PC-9 (cell line): ENCODE measurements around the gene KIF26B. TPM values are rescaled to one million over a fixed set of nuclear protein-coding genes. Genes with fewer than 3 reads are reported as not detected.

Source experiments
- BruUV-seq: library from RNA; stranded (reverse); fragments of 400-500 nt; replicated peaks from 2 replicates; lab custom pipeline; 2021; lab: Mats Ljungman, UMichigan
- CTCF ChIA-PET: fragments of 300-600 bp; sonication (Branson Sonifier 250); formaldehyde crosslinking; loops from one replicate; lab custom pipeline; 2022; ENCODE audit warnings: antibody characterized with exemption; lab: Charles Lee
- POLR2A ChIA-PET: fragments of 300-600 bp; sonication (Branson Sonifier 250); formaldehyde crosslinking; loops from one replicate; lab custom pipeline; 2022; ENCODE audit warnings: antibody characterized with exemption; ENCODE audit not compliant: unreplicated experiment; lab: Charles Lee
- DNase-seq, 2 experiments: peaks; one replicate each; pipeline versions ENCODE4 v3.0.0 to v3.0.0-alpha.2; 2015 to 2022; ENCODE audit warnings: mixed read lengths in 1 of 2
- H2AFZ ChIP-seq: fragments of 200-600 bp; sonication (generic); 2 replicates; pipeline ENCODE4 v1.8.1; 2017; ENCODE audit warnings: antibody characterized with exemption
- H3F3A ChIP-seq: fragments of 200-600 bp; sonication (generic); 2 replicates; pipeline ENCODE4 v1.8.1; 2017; ENCODE audit warnings: antibody characterized with exemption, mild to moderate bottlenecking, low read depth; ENCODE audit not compliant: insufficient read depth
- H3K27ac ChIP-seq: fragments of 200-600 bp; sonication (generic); 2 replicates; pipeline ENCODE4 v1.6.1; 2016; ENCODE audit warnings: mixed run types
- H3K27me3 ChIP-seq: fragments of 200-600 bp; sonication (generic); 2 replicates; pipeline ENCODE4 v1.6.1; 2016; ENCODE audit warnings: low read depth, mixed run types; ENCODE audit not compliant: insufficient read depth
- H3K36me3 ChIP-seq: fragments of 200-600 bp; sonication (generic); 2 replicates; pipeline ENCODE4 v1.6.1; 2016; ENCODE audit warnings: low read depth, mixed run types
- H3K4me1 ChIP-seq: fragments of 200-600 bp; sonication (generic); replicated peaks from 2 replicates; pipeline ENCODE4 v1.6.1; 2016; ENCODE audit warnings: mixed run types; ENCODE audit not compliant: insufficient read depth
- H3K4me2 ChIP-seq: fragments of 200-600 bp; sonication (generic); 2 replicates; pipeline ENCODE4 v1.6.1; 2017; ENCODE audit warnings: mixed run types
- H3K4me3 ChIP-seq: fragments of 200-600 bp; sonication (generic); 2 replicates; pipeline ENCODE4 v1.6.1; 2016; ENCODE audit warnings: mixed run types
- H3K79me2 ChIP-seq: fragments of 200-600 bp; sonication (generic); 2 replicates; pipeline ENCODE4 v1.6.1; 2017; ENCODE audit warnings: low read depth, mixed run types
- H3K9me2 ChIP-seq: fragments of 200-600 bp; sonication (generic); 2 replicates; pipeline ENCODE4 v1.8.1; 2017; ENCODE audit warnings: mild to moderate bottlenecking; ENCODE audit not compliant: insufficient read depth
- H3K9me3 ChIP-seq: fragments of 200-600 bp; sonication (generic); 2 replicates; pipeline ENCODE4 v1.8.1; 2016; ENCODE audit warnings: low read depth; ENCODE audit not compliant: insufficient read depth
- H4K20me1 ChIP-seq: fragments of 200-600 bp; sonication (generic); 2 replicates; pipeline ENCODE4 v1.8.1; 2017; ENCODE audit not compliant: insufficient read depth
- EZH2 ChIP-seq: fragments of 200-600 bp; sonication (generic); IDR thresholded peaks from 2 replicates; pipeline ENCODE4 v1.8.0; 2017; ENCODE audit warnings: antibody characterized with exemption, low read depth
- intact Hi-C: fragments of 100-400 bp; cut with micrococcal nuclease; formaldehyde crosslinking; loops from one replicate; pipeline ENCODE4 v1.10.0; 2022; ENCODE audit not compliant: unreplicated experiment
- total RNA-seq: library from RNA; stranded (reverse); gene quantifications from 2 replicates; pipeline ENCODE4 v1.2.3, GENCODE V29; 2021
- TF ChIP-seq, protein P1 (sequence below): fragments of 200-600 bp; sonication (generic); conservative IDR thresholded peaks from 2 replicates; pipeline ENCODE4 v1.6.1; 2017; ENCODE audit warnings: mixed run types, antibody characterized with exemption, mild to moderate bottlenecking, moderate library complexity

The KIF26B gene
- total RNA-seq, 1 experiment from 2014 or later: 0.11 TPM

DNA sequence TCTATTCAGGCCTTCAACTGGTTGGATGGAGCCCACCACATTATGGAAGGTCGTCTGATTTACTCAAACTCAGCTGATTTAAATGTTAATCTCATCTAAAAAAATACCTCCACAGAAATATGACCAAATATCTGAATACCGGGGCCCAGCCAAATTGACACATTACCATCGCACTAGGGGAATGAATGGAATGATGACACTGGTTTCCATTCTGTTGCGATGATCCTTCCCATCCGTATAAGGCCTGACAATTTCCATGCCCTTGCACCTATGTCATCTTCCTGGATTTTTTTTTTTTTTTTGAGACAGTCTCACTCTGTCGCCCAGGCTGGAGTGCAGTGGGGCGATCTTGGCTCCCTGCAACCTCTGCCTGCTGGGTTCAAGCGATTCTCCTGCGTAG lies 397.5 kb downstream of the KIF26B start:
- CTCF ChIA-PET: no interaction called here
- no peaks in the 10 kb centered on the region for H3K9me3 ChIP-seq
- H3K9me2 ChIP-seq: no peaks in the 10 kb centered on the region
- intact Hi-C loops: no loop called here
- no peak overlapping the region for H2AFZ ChIP-seq
- H3K27me3 ChIP-seq: peaks cover 100% of the 10 kb centered on the region
- H3K79me2 ChIP-seq: no peaks in the 10 kb centered on the region
- POLR2A ChIA-PET: no interaction called here
- no peak overlapping the region for H3K4me3 ChIP-seq
- H4K20me1 ChIP-seq: no peaks in the 10 kb centered on the region
- TF ChIP-seq, protein P1, sequence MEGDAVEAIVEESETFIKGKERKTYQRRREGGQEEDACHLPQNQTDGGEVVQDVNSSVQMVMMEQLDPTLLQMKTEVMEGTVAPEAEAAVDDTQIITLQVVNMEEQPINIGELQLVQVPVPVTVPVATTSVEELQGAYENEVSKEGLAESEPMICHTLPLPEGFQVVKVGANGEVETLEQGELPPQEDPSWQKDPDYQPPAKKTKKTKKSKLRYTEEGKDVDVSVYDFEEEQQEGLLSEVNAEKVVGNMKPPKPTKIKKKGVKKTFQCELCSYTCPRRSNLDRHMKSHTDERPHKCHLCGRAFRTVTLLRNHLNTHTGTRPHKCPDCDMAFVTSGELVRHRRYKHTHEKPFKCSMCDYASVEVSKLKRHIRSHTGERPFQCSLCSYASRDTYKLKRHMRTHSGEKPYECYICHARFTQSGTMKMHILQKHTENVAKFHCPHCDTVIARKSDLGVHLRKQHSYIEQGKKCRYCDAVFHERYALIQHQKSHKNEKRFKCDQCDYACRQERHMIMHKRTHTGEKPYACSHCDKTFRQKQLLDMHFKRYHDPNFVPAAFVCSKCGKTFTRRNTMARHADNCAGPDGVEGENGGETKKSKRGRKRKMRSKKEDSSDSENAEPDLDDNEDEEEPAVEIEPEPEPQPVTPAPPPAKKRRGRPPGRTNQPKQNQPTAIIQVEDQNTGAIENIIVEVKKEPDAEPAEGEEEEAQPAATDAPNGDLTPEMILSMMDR: no peak
- H3K4me1 ChIP-seq: no peaks in the 10 kb centered on the region
- H3K36me3 ChIP-seq: no peaks in the 10 kb centered on the region
- H3K4me2 ChIP-seq: no peak overlapping the region
- H3K27ac ChIP-seq: no peak overlapping the region
- DNase-seq: no peak
- no TSS peak for BruUV-seq
- no peaks in the 10 kb centered on the region for H3F3A ChIP-seq

GRCh38 chr1:245556057-245556456 lies 401.3 kb downstream of the KIF26B start:
- ChIA-PET CTCF (no interaction called here), POLR2A (no interaction called here)
- H4K20me1 ChIP-seq: no peaks in the 10 kb centered on the region
- no TSS peak for BruUV-seq
- H2AFZ ChIP-seq: no peak overlapping the region
- no peaks in the 10 kb centered on the region for H3K9me3 ChIP-seq
- no peak overlapping the region for H3K4me2 ChIP-seq
- no peaks in the 10 kb centered on the region for H3K9me2 ChIP-seq
- H3F3A ChIP-seq: no peaks in the 10 kb centered on the region
- intact Hi-C loops: no loop called here
- H3K4me3 ChIP-seq: no peak overlapping the region
- DNase-seq: no peak
- no peaks in the 10 kb centered on the region for H3K4me1 ChIP-seq
- no peaks in the 10 kb centered on the region for H3K36me3 ChIP-seq
- TF ChIP-seq, protein P1: no peak
- no peak for TF ChIP-seq EZH2
- no peak overlapping the region for H3K27ac ChIP-seq
- peaks cover 100% of the 10 kb centered on the region for H3K27me3 ChIP-seq
- H3K79me2 ChIP-seq: no peaks in the 10 kb centered on the region

GRCh38 chr1:245558069-245558468 lies 403.3 kb downstream of the KIF26B start:
- no peaks in the 10 kb centered on the region for H3K4me1 ChIP-seq
- H3F3A ChIP-seq: no peaks in the 10 kb centered on the region
- H3K9me3 ChIP-seq: no peaks in the 10 kb centered on the region
- no peak overlapping the region for H2AFZ ChIP-seq
- no peaks in the 10 kb centered on the region for H3K79me2 ChIP-seq
- no peaks in the 10 kb centered on the region for H3K36me3 ChIP-seq
- H3K9me2 ChIP-seq: no peaks in the 10 kb centered on the region
- H3K4me2 ChIP-seq: no peak overlapping the region
- TF ChIP-seq, protein P1: no peak
- TF ChIP-seq EZH2: no peak
- H3K27ac ChIP-seq: no peak overlapping the region
- no TSS peak for BruUV-seq
- peaks cover 100% of the 10 kb centered on the region for H3K27me3 ChIP-seq
- DNase-seq: no peak
- ChIA-PET CTCF (no interaction called here), POLR2A (no interaction called here)
- H3K4me3 ChIP-seq: no peak overlapping the region
- no peaks in the 10 kb centered on the region for H4K20me1 ChIP-seq
- intact Hi-C loops: no loop called here
